ENCODE measurements around the gene BTBD7. TPM values are rescaled to one million over a fixed set of nuclear protein-coding genes. Genes with fewer than 3 reads are reported as not detected.
A peak's percentile ranks its signal among the peaks of the same experiment; 100 is the strongest.
"Not testable (repeated sequence)": the region's sequence is repeated elsewhere in the genome, so short reads cannot be mapped to it uniquely, and the experiment has no call there.

BTBD7 gene, protein sequence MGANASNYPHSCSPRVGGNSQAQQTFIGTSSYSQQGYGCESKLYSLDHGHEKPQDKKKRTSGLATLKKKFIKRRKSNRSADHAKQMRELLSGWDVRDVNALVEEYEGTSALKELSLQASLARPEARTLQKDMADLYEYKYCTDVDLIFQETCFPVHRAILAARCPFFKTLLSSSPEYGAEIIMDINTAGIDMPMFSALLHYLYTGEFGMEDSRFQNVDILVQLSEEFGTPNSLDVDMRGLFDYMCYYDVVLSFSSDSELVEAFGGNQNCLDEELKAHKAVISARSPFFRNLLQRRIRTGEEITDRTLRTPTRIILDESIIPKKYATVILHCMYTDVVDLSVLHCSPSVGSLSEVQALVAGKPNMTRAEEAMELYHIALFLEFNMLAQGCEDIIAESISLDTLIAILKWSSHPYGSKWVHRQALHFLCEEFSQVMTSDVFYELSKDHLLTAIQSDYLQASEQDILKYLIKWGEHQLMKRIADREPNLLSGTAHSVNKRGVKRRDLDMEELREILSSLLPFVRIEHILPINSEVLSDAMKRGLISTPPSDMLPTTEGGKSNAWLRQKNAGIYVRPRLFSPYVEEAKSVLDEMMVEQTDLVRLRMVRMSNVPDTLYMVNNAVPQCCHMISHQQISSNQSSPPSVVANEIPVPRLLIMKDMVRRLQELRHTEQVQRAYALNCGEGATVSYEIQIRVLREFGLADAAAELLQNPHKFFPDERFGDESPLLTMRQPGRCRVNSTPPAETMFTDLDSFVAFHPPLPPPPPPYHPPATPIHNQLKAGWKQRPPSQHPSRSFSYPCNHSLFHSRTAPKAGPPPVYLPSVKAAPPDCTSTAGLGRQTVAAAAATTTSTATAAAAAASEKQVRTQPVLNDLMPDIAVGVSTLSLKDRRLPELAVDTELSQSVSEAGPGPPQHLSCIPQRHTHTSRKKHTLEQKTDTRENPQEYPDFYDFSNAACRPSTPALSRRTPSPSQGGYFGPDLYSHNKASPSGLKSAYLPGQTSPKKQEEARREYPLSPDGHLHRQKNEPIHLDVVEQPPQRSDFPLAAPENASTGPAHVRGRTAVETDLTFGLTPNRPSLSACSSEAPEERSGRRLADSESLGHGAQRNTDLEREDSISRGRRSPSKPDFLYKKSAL
- 39.1 TPM for total RNA-seq

DNA sequence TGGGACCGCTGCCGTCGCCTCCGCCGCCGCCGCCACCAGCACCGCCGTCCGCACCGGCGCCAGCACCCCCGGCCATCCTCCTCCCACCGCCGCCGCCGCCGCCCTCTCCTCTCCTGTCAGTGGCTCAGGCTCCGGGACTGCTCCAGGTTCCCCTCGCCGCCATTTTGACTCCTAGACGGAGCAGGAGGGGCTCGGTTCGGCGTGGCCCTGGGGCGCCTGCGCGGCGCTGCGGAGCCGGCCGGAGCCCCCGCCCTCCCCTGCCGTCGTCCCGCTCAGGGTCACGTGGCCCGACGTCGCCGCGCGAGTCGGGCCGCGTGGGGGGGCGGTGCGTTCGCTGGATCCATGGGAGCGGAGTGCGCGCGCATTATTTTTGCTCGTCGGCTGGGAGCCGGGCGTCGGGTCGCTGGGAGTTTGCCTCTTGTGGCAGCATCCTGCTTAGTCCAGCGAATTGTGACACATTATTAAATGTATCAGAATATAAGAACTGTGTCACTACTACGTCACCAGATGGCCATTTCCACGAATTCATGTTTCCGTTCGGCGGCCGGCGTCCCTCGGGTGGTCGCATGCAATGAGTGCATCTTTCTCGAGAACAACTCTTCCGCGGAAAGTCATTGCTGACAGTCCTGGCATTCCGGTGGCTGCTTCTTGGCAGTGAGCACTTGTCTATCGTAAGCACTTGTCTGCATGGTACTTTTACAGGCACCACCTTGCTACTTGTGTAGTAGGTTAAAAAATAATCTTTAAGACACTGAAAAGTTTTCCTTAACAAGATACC, at the start of gene BTBD7:
Gene BTBD7, minus strand, starts transcription at position 184 of the 778 bp plus-strand sequence. CDS start 36,985 bp downstream, outside the sequence.
- Histone ChIP-seq H3K9me3 (ENCODE audit: control insufficient read depth in 3 of 3, low read length in 3 of 3) (peaks cover 0 to 4% (median 3%) of the 10 kb centered on the region in 3 donors), H3K27ac (ENCODE audit: low read depth, low read length) (peak within 1 kb of the TSS; percentile 95), H3K4me3 (ENCODE audit: low read length in 3 of 3) (peak within 1 kb of the TSS; percentile 85 to 98 (median 88)), H3K9ac (ENCODE audit: low read depth in 1 of 3, low read length in 3 of 3) (peak within 1 kb of the TSS; percentile 86 to 91 (median 89)), H3K27me3 (ENCODE audit: control insufficient read depth in 3 of 3, insufficient read depth in 3 of 3, low read length in 3 of 3) (no peaks in the 10 kb centered on the region), H3K4me1 (ENCODE audit: control insufficient read depth in 3 of 3, insufficient read depth in 3 of 3, low read length in 3 of 3) (peaks cover 12 to 33% (median 21%) of the 10 kb centered on the region in 3 donors), H3K36me3 (ENCODE audit: control insufficient read depth in 3 of 3, insufficient read depth in 3 of 3, low read length in 3 of 3) (peaks cover 0 to 6% (median 5%) of the 10 kb centered on the region in 3 donors)

DNA sequence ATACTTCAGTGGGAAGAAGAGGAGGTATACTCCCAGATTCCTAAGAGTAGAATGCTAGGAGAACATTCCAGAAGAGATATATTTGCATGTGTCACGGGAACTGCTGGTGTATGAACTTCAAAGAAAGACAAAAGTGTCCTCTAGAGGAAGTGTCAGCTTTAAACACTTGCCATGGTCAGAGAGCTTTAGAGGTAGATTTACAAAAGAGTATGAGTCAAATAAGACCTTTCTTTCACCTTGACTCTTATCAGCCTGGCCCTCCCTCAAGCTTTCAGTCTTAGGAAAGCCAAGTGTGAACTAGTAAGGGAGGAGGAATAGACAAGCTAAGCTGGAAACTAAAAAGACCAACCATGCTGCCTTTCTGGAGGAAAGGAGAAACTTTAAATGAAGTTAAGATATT, 48.8 kb upstream of the BTBD7 start:
- no peaks in the 10 kb centered on the region for H3K27me3 ChIP-seq (ENCODE audit: control insufficient read depth in 3 of 3, insufficient read depth in 3 of 3, low read length in 3 of 3)
- H3K27ac ChIP-seq (ENCODE audit: low read depth, low read length), result no peak overlapping the region
- no peaks in the 10 kb centered on the region for H3K4me1 ChIP-seq (ENCODE audit: control insufficient read depth in 3 of 3, insufficient read depth in 3 of 3, low read length in 3 of 3)
- H3K36me3 ChIP-seq (ENCODE audit: control insufficient read depth in 3 of 3, insufficient read depth in 3 of 3, low read length in 3 of 3), result no peaks in the 10 kb centered on the region
- H3K4me3 ChIP-seq (ENCODE audit: low read length in 3 of 3), result no peak overlapping the region
- H3K9me3 ChIP-seq (ENCODE audit: control insufficient read depth in 3 of 3, low read length in 3 of 3), result no peaks in the 10 kb centered on the region
- no peak overlapping the region for H3K9ac ChIP-seq (ENCODE audit: low read depth in 1 of 3, low read length in 3 of 3)

DNA sequence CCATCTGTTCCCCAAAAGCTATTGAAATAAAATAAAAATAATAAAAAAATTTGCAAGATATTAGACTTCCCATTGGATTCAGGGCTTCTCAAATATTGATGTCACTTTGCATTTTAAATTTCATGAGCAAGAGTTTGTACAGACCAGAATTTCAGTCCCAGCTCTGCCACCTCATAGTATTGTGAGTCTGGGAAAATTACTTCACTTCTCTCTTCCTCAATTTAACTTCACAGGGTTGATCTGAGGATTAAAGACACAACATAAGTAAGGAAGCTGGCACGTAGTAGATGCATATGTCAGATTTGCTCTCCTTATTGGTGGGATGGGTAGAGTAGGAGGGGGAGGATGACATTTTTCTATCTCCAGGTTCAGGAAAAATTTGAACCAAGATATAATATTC, 47.0 kb upstream of the BTBD7 start:
- no peaks in the 10 kb centered on the region for H3K36me3 ChIP-seq (ENCODE audit: control insufficient read depth in 3 of 3, insufficient read depth in 3 of 3, low read length in 3 of 3)
- H3K27me3 ChIP-seq (ENCODE audit: control insufficient read depth in 3 of 3, insufficient read depth in 3 of 3, low read length in 3 of 3), result no peaks in the 10 kb centered on the region
- H3K9me3 ChIP-seq (ENCODE audit: control insufficient read depth in 3 of 3, low read length in 3 of 3), result no peaks in the 10 kb centered on the region
- H3K4me3 ChIP-seq (ENCODE audit: low read length in 3 of 3), result no peak overlapping the region
- no peaks in the 10 kb centered on the region for H3K4me1 ChIP-seq (ENCODE audit: control insufficient read depth in 3 of 3, insufficient read depth in 3 of 3, low read length in 3 of 3)
- no peak overlapping the region for H3K27ac ChIP-seq (ENCODE audit: low read depth, low read length)
- no peak overlapping the region for H3K9ac ChIP-seq (ENCODE audit: low read depth in 1 of 3, low read length in 3 of 3)

DNA sequence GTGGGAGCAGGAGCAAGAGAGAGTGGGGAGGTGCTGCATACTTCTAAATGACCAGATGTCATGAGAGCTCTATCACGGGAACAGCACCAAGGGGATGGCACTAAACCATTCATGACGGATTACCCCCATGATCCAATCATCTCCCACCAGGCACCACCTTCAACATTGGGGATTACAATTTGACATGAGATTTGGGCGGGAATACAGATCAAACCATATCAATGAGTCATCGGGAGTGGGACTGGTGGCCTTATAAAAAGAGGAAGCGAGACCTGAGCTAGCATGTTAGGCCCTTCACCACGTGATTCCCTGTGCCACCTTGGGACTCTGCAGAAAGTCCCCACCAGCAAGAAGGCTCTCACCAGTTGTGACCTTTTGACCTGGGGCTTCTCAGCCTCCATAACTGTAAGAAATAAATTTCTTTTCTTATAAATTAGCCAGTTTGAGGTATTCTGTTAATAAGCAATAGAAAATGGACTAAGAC, 42.9 kb upstream of the BTBD7 start:
- H3K9ac ChIP-seq (ENCODE audit: low read depth in 1 of 3, low read length in 3 of 3), result no peak overlapping the region
- no peaks in the 10 kb centered on the region for H3K36me3 ChIP-seq (ENCODE audit: control insufficient read depth in 3 of 3, insufficient read depth in 3 of 3, low read length in 3 of 3)
- no peak overlapping the region for H3K27ac ChIP-seq (ENCODE audit: low read depth, low read length)
- H3K9me3 ChIP-seq (ENCODE audit: control insufficient read depth in 3 of 3, low read length in 3 of 3), result no peaks in the 10 kb centered on the region
- H3K4me1 ChIP-seq (ENCODE audit: control insufficient read depth in 3 of 3, insufficient read depth in 3 of 3, low read length in 3 of 3), result no peaks in the 10 kb centered on the region
- no peak overlapping the region for H3K4me3 ChIP-seq (ENCODE audit: low read length in 3 of 3)
- no peaks in the 10 kb centered on the region for H3K27me3 ChIP-seq (ENCODE audit: control insufficient read depth in 3 of 3, insufficient read depth in 3 of 3, low read length in 3 of 3)

DNA sequence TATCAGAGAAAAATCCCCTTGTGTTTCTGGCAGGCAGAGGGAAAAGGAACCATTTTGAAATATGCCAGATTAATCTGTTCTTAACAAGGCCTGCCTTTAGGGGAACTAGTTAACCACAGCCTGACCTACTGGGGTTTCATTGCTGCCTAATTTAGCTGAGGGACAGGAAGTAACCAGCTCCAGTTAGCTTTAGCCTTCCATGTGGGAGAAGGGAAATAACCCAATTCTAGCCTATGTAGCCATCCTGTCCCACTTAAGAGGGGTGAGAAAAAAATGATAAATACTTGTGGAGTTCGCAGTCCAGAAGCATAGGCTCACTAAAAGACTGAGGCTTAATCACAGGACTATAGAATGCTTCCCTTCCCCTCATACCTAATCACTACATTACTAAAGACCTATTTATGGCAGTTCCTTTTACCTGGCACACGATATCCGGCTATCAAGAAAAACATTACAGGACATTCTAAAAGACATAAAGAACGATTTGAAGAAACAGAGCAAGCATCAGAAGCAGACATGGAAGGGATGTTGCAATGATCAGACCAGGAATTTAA, 37.0 kb upstream of the BTBD7 start:
- Histone ChIP-seq H3K27me3 (ENCODE audit: control insufficient read depth in 3 of 3, insufficient read depth in 3 of 3, low read length in 3 of 3) (no peaks in the 10 kb centered on the region), H3K27ac (ENCODE audit: low read depth, low read length) (no peak overlapping the region), H3K4me3 (ENCODE audit: low read length in 3 of 3) (no peak overlapping the region), H3K9ac (ENCODE audit: low read depth in 1 of 3, low read length in 3 of 3) (no peak overlapping the region), H3K4me1 (ENCODE audit: control insufficient read depth in 3 of 3, insufficient read depth in 3 of 3, low read length in 3 of 3) (no peaks in the 10 kb centered on the region), H3K9me3 (ENCODE audit: control insufficient read depth in 3 of 3, low read length in 3 of 3) (no peaks in the 10 kb centered on the region), H3K36me3 (ENCODE audit: control insufficient read depth in 3 of 3, insufficient read depth in 3 of 3, low read length in 3 of 3) (no peaks in the 10 kb centered on the region)

DNA sequence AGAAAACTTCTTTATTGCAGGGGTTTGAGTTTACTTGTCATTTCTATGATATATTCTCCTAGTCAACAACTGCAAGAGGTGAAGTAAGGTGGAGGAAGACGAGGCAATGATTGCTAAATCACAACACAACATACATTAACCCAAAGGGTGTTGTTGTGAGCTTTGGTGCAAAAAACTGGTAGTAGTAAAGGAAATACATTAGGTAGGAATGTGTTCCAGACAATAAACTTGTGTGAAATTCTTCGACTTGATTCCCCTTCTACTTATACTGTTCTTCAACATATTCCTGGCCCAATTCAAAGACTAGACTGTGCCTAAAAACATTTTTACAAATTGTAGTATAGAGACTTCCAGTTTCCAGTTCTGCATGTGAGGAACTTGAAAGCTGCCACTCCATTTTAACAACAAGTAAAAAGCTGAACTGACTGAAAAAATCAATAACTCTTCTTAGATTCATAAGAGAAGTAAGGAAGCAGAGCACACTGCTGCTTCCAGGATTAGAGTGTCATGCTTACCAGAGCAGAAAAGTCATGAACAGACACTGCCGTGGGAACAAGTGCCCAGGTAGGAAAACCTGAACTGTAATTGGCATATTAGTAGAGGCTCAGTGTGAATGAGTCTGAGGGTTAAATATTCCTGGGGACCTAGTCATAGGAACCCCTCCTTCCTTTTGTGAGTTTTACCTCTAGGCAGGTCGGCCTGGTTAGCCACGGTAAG, 36.3 kb upstream of the BTBD7 start:
- no peaks in the 10 kb centered on the region for H3K27me3 ChIP-seq (ENCODE audit: control insufficient read depth in 3 of 3, insufficient read depth in 3 of 3, low read length in 3 of 3)
- no peaks in the 10 kb centered on the region for H3K4me1 ChIP-seq (ENCODE audit: control insufficient read depth in 3 of 3, insufficient read depth in 3 of 3, low read length in 3 of 3)
- no peak overlapping the region for H3K9ac ChIP-seq (ENCODE audit: low read depth in 1 of 3, low read length in 3 of 3)
- H3K4me3 ChIP-seq (ENCODE audit: low read length in 3 of 3), result no peak overlapping the region
- H3K27ac ChIP-seq (ENCODE audit: low read depth, low read length), result no peak overlapping the region
- no peaks in the 10 kb centered on the region for H3K9me3 ChIP-seq (ENCODE audit: control insufficient read depth in 3 of 3, low read length in 3 of 3)
- H3K36me3 ChIP-seq (ENCODE audit: control insufficient read depth in 3 of 3, insufficient read depth in 3 of 3, low read length in 3 of 3), result no peaks in the 10 kb centered on the region

DNA sequence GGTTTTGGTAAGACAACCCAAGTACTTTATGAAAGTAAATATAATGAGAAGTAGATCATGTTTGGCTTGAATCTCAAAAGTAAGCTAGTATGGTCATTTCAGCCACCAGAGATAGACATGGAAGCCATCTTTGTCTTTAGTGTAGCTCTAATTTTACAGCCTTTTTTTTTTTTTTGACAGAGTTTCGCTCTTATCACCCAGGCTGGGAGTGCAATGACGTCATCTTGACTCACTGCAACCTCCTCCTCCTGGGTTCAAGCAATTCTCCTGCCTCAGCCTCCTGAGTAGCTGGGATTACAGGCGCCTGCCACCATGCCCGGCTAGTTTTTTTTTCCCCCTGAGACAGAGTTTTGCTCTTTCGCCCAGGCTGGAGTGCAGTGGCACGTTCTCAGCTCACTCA, 22.0 kb upstream of the BTBD7 start:
- H3K36me3 ChIP-seq (ENCODE audit: control insufficient read depth in 3 of 3, insufficient read depth in 3 of 3, low read length in 3 of 3); H3K27ac ChIP-seq (ENCODE audit: low read depth, low read length); H3K9me3 ChIP-seq (ENCODE audit: control insufficient read depth in 3 of 3, low read length in 3 of 3); H3K27me3 ChIP-seq (ENCODE audit: control insufficient read depth in 3 of 3, insufficient read depth in 3 of 3, low read length in 3 of 3); H3K4me1 ChIP-seq (ENCODE audit: control insufficient read depth in 3 of 3, insufficient read depth in 3 of 3, low read length in 3 of 3); H3K9ac ChIP-seq (ENCODE audit: low read depth in 1 of 3, low read length in 3 of 3); H3K4me3 ChIP-seq (ENCODE audit: low read length in 3 of 3): not testable (repeated sequence)

DNA sequence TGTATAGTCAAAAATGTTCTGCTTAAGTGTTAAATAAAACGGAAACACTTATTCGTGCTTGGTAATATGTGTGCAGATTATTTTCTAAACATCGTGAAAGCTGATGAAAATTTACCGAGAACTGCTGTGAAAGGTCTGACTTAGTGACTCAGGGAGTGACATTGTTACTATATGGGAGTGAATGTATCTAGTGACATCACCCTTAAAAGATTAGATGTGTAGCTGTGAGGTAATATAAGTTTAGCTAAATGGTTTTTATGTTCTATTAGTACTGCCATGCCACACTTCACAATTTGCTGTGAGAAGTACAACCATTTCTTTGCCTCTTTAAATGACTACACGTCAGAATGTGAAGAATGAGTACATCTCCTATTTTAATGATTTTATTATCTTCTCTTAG, 15.5 kb upstream of the BTBD7 start:
- Histone ChIP-seq H3K9ac (ENCODE audit: low read depth in 1 of 3, low read length in 3 of 3) (no peak overlapping the region), H3K4me3 (ENCODE audit: low read length in 3 of 3) (no peak overlapping the region), H3K9me3 (ENCODE audit: control insufficient read depth in 3 of 3, low read length in 3 of 3) (no peaks in the 10 kb centered on the region), H3K27me3 (ENCODE audit: control insufficient read depth in 3 of 3, insufficient read depth in 3 of 3, low read length in 3 of 3) (no peaks in the 10 kb centered on the region), H3K4me1 (ENCODE audit: control insufficient read depth in 3 of 3, insufficient read depth in 3 of 3, low read length in 3 of 3) (no peaks in the 10 kb centered on the region), H3K36me3 (ENCODE audit: control insufficient read depth in 3 of 3, insufficient read depth in 3 of 3, low read length in 3 of 3) (peaks cover 0 to 2% (median 0%) of the 10 kb centered on the region in 3 donors), H3K27ac (ENCODE audit: low read depth, low read length) (no peak overlapping the region)

DNA sequence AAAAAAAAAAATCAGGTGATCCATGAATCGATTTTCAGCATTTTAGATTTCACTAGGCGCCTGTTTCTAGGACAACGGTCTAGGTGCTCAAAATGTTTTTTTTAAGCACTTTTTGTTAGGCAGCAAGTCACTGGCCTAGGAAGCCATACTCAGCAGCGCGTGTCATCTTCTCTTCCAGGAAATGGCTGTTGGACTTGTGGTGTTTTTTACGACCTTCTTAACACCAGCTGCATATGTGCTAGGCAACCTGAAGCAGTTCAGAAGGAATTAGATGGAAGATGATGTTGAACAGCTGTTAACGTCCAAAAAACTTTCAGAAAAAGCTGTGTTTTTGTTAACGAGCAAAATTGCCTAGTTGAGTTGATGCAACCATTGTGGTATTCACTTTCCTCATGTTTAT, 15.0 kb upstream of the BTBD7 start:
- H3K27me3 ChIP-seq (ENCODE audit: control insufficient read depth in 3 of 3, insufficient read depth in 3 of 3, low read length in 3 of 3), result no peaks in the 10 kb centered on the region

More for the DNA sequence above, 15.0 kb upstream of the BTBD7 start:
- H3K9ac ChIP-seq (ENCODE audit: low read depth in 1 of 3, low read length in 3 of 3), result no peak overlapping the region
- H3K9me3 ChIP-seq (ENCODE audit: control insufficient read depth in 3 of 3, low read length in 3 of 3), result no peaks in the 10 kb centered on the region
- H3K27ac ChIP-seq (ENCODE audit: low read depth, low read length), result no peak overlapping the region
- H3K36me3 ChIP-seq (ENCODE audit: control insufficient read depth in 3 of 3, insufficient read depth in 3 of 3, low read length in 3 of 3), result peaks cover 0 to 2% (median 0%) of the 10 kb centered on the region in 3 donors
- H3K4me1 ChIP-seq (ENCODE audit: control insufficient read depth in 3 of 3, insufficient read depth in 3 of 3, low read length in 3 of 3), result no peaks in the 10 kb centered on the region
- no peak overlapping the region for H3K4me3 ChIP-seq (ENCODE audit: low read length in 3 of 3)
